Fibroblast of lung (primary cell): ENCODE results near the gene HIPK2.

Source experiments
- EZH2 ChIP-seq: IDR thresholded peaks from 2 replicates; pipeline ENCODE4 v1.5.1; 2012; ENCODE audit warnings: low read length, control low read depth, mild to moderate bottlenecking; ENCODE audit errors: missing control alignments
- TF ChIP-seq, protein P1 (sequence below), 2 donors: IDR thresholded peaks in 1 of 2; conservative IDR thresholded peaks in 1 of 2; 1 replicate in 1 of 2; 2 replicates in 1 of 2; pipeline ENCODE4 v1.5.1; 2011 to 2012; ENCODE audit warnings: low read length in 2 of 2, control low read depth in 1 of 2, inconsistent platforms in 1 of 2, low read depth in 1 of 2, mild to moderate bottlenecking in 1 of 2

DNA sequence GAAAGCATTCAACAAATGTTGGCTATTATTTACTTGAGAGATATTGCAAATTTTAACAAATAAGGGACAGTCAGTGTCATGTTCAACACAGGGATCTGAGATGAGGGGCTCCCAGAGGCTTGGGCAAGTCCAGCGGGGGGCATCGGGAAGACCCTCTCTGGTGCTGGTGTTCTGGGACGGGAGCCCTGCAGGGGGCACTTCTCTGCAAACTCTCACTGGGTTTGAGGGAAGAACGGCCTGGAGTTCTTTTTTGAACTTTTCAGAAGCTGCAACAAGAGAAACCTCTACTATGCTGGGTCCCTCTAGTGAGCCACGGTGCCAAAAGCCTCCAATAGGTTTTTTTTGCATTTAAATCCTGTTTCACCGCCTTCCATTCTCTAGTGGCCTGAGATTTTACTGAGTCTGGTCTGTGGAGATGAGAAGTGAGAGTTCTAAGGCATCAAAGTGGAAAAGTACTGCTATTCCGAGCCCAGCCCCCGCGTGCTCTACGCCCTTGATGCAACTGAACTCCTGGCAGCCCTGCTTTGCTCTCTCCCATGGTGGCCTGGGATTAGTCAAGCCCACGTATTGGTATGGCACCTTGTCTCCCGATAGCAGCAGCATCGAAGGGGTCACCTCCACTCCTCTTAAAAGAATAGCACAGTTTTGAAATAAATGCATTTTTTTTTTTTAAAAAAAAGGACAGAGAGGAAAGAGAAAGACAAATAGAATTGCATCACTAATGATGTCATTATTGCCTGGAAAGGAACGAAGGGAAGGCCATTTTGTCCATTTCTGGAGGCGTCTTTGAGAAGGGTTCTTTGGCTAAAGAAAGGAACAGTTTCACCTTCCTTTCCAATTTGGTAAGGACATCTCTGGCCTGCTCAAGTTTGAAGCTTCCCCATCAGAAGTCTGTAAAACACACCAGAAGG lies 210.8 kb downstream of the HIPK2 start:
- TF ChIP-seq EZH2 = no peak
- TF ChIP-seq, protein P1, sequence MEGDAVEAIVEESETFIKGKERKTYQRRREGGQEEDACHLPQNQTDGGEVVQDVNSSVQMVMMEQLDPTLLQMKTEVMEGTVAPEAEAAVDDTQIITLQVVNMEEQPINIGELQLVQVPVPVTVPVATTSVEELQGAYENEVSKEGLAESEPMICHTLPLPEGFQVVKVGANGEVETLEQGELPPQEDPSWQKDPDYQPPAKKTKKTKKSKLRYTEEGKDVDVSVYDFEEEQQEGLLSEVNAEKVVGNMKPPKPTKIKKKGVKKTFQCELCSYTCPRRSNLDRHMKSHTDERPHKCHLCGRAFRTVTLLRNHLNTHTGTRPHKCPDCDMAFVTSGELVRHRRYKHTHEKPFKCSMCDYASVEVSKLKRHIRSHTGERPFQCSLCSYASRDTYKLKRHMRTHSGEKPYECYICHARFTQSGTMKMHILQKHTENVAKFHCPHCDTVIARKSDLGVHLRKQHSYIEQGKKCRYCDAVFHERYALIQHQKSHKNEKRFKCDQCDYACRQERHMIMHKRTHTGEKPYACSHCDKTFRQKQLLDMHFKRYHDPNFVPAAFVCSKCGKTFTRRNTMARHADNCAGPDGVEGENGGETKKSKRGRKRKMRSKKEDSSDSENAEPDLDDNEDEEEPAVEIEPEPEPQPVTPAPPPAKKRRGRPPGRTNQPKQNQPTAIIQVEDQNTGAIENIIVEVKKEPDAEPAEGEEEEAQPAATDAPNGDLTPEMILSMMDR (conservative IDR thresholded peaks at IDR 0.05 in 1 of 2, IDR thresholded peaks at IDR 0.05 in 1 of 2; ENCODE audit: low read depth in 1 of 2, low read length in 2 of 2) = no peak
